Fibroblast of skin of right biceps (primary cell): ENCODE measurements around the gene METAP2.

Experiments
- DNase-seq: peaks from one replicate; pipeline ENCODE4 v3.0.0-alpha.2; 2013

Gene METAP2

GRCh38 chr12:95516757-95517156, 42.8 kb downstream of the METAP2 start:
- DNase-seq: no peak

- no peak for DNase-seq
Observed at GRCh38 chr12:95517246-95517645, 43.3 kb downstream of the METAP2 start.

GRCh38 chr12:95518944-95519343, 45.0 kb downstream of the METAP2 start:
- no peak for DNase-seq

GRCh38 chr12:95520816-95521215, 46.9 kb downstream of the METAP2 start:
- no peak for DNase-seq

- peak; percentile 17 for DNase-seq
Observed at GRCh38 chr12:95522692-95523091, 48.7 kb downstream of the METAP2 start.

GRCh38 chr12:95528431-95528830, 54.5 kb downstream of the METAP2 start:
- no peak for DNase-seq

- peak; percentile 51 for DNase-seq
Observed at GRCh38 chr12:95529693-95530225, 55.8 kb downstream of the METAP2 start.

- peak; percentile 69 for DNase-seq
Observed at GRCh38 chr12:95532851-95533250, 58.9 kb downstream of the METAP2 start.

GRCh38 chr12:95533985-95534384, 60.0 kb downstream of the METAP2 start:
- DNase-seq: no peak

GRCh38 chr12:95538006-95538405, 64.1 kb downstream of the METAP2 start:
- no peak for DNase-seq

- DNase-seq: no peak
Observed at GRCh38 chr12:95538656-95539055, 64.7 kb downstream of the METAP2 start.

GRCh38 chr12:95541436-95541835, 67.5 kb downstream of the METAP2 start:
- DNase-seq: no peak

- no peak for DNase-seq
Observed at GRCh38 chr12:95543305-95543704, 69.4 kb downstream of the METAP2 start.

GRCh38 chr12:95544756-95545155, 70.8 kb downstream of the METAP2 start:
- no peak for DNase-seq

- no peak for DNase-seq
Observed at GRCh38 chr12:95545303-95545702, 71.4 kb downstream of the METAP2 start.

GRCh38 chr12:95545731-95546490, 72.0 kb downstream of the METAP2 start:
- no peak for DNase-seq

GRCh38 chr12:95546491-95546813, 72.5 kb downstream of the METAP2 start:
- no peak for DNase-seq

GRCh38 chr12:95547522-95548055, 73.6 kb downstream of the METAP2 start:
- peak; percentile 25 for DNase-seq

GRCh38 chr12:95548056-95548538, 74.1 kb downstream of the METAP2 start:
- no peak for DNase-seq

GRCh38 chr12:95548539-95549391, 74.8 kb downstream of the METAP2 start:
- DNase-seq: peak; percentile 12

- no peak for DNase-seq
Observed at GRCh38 chr12:95549392-95550084, 75.6 kb downstream of the METAP2 start.

- no peak for DNase-seq
Observed at GRCh38 chr12:95551305-95551704, 77.4 kb downstream of the METAP2 start, which contains the start of gene USP44. TSS of gene USP44 (minus strand) at chr12:95551476. CDS start at chr12:95534256, 17,220 bp downstream.
